Astrocyte of the spinal cord (primary cell): Measurements from ENCODE around the gene CACNB4.
"Not testable (repeated sequence)": the region's sequence is repeated elsewhere in the genome, so short reads cannot be mapped to it uniquely, and the experiment has no call there.

Source experiments
- DNase-seq: peaks from one replicate; pipeline ENCODE4 v3.0.0; 2011; ENCODE audit warnings: low read depth, low spot score
- H3K4me3 ChIP-seq: 2 replicates; pipeline ENCODE4 v1.5.1; 2011; ENCODE audit warnings: low read depth, mild to moderate bottlenecking, low read length, moderate library complexity
- in situ Hi-C: cut with HindIII; loops from 2 replicates; pipeline ENCODE4 v1.10.0; 2017; ENCODE audit warnings: low sequenced_read_pairs
- TF ChIP-seq, protein P1 (sequence below): IDR thresholded peaks from 2 replicates; pipeline ENCODE4 v1.5.1; 2012; ENCODE audit warnings: low read depth, mild to moderate bottlenecking, low read length, inconsistent platforms

The CACNB4 gene

DNA sequence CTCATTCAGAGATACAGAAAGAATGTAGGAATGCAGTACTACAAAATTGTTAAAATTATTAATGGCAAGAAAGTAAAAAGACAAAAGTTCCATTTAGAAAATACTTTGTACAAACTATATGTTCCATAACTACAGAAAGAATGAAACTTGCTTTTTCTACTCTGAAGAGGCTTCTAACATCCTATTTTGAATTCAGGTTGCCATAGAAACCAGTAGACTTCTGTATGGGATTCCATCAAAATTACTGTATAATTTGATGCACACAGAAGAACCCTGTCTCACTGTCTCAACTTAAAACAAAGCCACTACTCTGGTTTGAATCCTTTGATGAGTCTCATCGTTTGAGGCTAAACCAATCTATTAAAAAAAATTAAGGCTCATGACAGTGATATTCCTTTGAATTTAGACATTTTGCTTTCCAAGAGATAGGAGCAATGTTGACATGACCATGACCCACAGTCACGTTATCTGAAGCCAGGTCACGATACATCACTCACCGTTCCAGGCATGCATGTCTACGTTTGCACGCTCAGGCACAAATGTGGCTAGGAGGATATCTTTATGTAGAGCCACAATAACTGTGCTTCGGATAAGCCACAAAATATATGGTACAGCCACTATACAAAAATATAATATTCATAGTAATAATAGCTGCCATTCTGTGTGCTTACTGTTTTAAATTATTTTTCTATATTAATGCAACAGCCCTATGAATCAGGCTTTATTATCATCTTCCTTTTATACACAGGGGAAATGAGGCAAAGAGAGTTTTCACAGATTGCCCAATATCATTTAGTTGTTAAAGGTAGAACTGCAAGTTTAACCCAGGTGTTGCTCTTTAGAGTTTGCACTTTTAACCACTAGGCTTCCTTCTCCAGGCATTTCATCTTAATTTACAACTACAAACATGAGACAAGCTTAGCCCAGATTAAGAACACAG is 82.4 kb downstream of the CACNB4 start:
- in situ Hi-C loops = no loop called here
- TF ChIP-seq, protein P1, sequence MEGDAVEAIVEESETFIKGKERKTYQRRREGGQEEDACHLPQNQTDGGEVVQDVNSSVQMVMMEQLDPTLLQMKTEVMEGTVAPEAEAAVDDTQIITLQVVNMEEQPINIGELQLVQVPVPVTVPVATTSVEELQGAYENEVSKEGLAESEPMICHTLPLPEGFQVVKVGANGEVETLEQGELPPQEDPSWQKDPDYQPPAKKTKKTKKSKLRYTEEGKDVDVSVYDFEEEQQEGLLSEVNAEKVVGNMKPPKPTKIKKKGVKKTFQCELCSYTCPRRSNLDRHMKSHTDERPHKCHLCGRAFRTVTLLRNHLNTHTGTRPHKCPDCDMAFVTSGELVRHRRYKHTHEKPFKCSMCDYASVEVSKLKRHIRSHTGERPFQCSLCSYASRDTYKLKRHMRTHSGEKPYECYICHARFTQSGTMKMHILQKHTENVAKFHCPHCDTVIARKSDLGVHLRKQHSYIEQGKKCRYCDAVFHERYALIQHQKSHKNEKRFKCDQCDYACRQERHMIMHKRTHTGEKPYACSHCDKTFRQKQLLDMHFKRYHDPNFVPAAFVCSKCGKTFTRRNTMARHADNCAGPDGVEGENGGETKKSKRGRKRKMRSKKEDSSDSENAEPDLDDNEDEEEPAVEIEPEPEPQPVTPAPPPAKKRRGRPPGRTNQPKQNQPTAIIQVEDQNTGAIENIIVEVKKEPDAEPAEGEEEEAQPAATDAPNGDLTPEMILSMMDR = no peak
- no peak for DNase-seq
- H3K4me3 ChIP-seq = no peak overlapping the region

DNA sequence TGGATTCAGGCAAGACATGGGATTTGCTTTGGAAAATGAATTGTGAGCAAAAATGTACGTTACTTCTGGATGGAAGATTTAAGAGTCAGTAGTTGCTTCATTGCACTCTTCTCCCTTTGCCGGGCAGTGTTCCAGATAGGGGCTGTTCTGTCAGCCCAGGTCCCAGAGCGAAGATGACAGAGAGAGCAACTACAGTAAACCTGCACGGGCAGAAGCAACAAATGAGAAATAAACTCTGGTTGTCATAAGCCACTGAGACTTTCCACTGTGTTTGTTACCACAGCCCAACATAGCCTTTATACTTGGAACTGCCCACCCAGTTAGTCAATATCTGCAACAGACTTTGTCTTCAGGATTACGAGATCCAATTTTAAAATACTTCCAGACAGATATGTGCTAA is 83.3 kb downstream of the CACNB4 start:
- DNase-seq = no peak

DNA sequence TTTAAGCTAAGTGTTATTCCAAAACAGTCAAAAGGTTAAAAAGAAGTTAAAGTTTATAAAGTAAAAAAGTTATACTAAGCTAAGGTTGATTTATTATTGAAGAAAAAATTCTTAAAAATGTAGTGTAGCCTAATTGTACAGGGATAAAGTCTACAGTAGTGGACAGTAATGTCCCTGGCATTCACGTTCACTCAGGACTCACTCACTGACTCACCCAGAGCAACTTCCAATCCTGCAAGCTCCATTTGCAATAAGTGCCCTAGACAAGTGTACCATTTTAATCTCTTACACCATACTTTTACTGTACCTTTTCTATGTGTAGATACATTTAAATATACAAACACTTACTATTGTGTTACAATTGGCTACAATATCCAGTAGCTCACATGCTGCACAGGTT is 86.1 kb downstream of the CACNB4 start:
- TF ChIP-seq, protein P1 = no peak
- no peak overlapping the region for H3K4me3 ChIP-seq
- in situ Hi-C loops = no loop called here
- no peak for DNase-seq

More for the DNA sequence above, 83.3 kb downstream of the CACNB4 start:
- in situ Hi-C loops = no loop called here
- TF ChIP-seq, protein P1 = no peak
- no peak overlapping the region for H3K4me3 ChIP-seq

DNA sequence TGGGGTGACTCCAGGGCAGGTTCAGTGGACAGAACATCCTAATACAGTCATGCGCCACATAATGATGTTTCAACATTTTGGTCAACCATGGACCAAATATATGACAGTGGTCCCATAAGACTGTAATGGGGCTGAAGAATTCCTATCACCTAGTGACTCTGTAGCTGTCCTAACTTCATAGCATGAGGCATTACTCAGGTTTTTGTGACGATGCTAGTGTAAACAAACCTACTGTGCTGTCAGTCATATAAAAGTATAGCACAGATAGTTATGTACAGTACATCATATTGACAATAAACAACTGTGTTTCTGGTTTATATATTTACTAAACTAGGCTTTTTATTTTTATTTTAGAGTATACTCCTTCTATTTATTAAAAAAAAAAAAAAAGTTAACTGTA is 87.1 kb downstream of the CACNB4 start:
- H3K4me3 ChIP-seq = no peak overlapping the region
- in situ Hi-C loops = no loop called here
- no peak for DNase-seq
- TF ChIP-seq, protein P1 = no peak

DNA sequence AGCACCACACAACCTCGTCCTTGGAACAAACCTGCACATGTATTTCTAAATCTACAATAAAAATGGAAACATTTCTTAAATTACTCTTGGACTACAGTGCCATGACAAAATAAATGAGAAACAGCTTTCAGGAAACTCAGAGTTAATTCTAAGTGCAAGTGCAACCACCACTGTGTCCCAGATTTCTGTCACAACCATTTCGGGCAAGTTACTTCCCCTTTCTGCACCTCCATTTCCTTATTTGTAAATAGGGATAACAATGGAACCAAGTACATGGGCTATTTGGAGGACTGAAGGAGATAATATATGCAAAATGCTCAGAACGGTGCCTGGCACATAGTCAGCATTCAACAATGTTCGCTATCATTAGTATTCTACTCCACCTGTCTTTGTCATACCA is 93.2 kb downstream of the CACNB4 start:
- in situ Hi-C loops = no loop called here
- TF ChIP-seq, protein P1 = no peak
- H3K4me3 ChIP-seq = no peak overlapping the region
- no peak for DNase-seq

DNA sequence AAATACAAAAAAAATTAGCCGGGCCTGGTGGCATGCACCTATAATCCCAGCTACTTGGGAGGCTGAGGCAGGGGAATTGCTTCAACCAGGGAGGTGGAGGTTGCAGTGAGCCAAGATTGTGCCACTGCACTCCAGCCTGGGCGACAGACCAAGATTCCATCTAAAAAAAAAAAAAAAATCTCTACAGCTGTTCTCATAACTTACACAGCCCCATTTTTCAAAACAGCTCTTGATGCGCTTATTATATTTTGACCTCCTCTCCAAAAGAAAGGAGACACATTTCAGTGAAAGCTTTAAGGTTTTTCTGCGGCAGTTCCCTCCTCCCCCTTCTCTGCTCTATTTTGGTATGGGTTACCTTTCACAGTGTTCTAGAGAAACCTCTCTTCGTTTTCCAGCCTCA is 95.6 kb downstream of the CACNB4 start:
- in situ Hi-C loops, H3K4me3 ChIP-seq, DNase-seq: not testable (repeated sequence)

DNA sequence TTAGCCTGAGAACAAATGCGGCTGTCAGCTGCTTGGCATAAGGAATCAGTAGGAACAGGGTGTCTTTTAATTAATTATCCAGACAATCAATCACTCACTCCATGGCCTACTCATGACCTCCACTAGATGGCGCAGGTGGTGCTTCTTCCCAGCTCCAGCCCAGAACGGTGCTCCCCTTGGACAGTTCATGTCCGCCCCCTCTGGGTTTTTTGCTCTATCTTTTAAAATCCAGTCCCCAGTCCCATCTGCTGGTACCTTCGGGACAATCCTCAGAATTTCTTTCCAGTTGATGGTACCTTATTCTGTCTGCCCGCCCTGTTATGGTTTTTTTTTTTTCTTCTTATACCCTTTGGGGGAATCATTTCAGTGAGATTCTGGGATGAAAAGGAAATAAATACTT is 99.8 kb downstream of the CACNB4 start:
- DNase-seq = peak; percentile 14
- in situ Hi-C loops = no loop called here
- no peak overlapping the region for H3K4me3 ChIP-seq
- TF ChIP-seq, protein P1 = peak; percentile 85
